Endodermal cell (in vitro differentiated cells): ENCODE measurements around the gene PIM1. TPM values are rescaled to one million over a fixed set of nuclear protein-coding genes. Genes with fewer than 3 reads are reported as not detected.

Source experiments
- DNase-seq: peaks from one replicate; pipeline ENCODE4 v3.0.0-alpha.2; 2017
- H3K27ac ChIP-seq: 2 replicates; pipeline ENCODE4 v1.5.1; 2013; ENCODE audit warnings: mild to moderate bottlenecking, low read depth, low read length, moderate library complexity
- H3K27me3 ChIP-seq: 2 replicates; pipeline ENCODE4 v1.6.1; 2013; ENCODE audit warnings: mild to moderate bottlenecking, low read length, moderate library complexity; ENCODE audit not compliant: insufficient read depth, control insufficient read depth, poor library complexity, severe bottlenecking
- H3K36me3 ChIP-seq: 2 replicates; pipeline ENCODE4 v1.7.0; 2013; ENCODE audit warnings: mild to moderate bottlenecking, low read length, moderate library complexity; ENCODE audit not compliant: control insufficient read depth, insufficient read depth
- H3K4me1 ChIP-seq: one replicate; pipeline ENCODE4 v1.7.0; 2013; ENCODE audit warnings: low read length; ENCODE audit not compliant: control insufficient read depth, insufficient read depth
- H3K4me3 ChIP-seq: 2 replicates; pipeline ENCODE4 v1.5.1; 2013; ENCODE audit warnings: mild to moderate bottlenecking, low read length, moderate library complexity
- H3K9ac ChIP-seq: 2 replicates; pipeline ENCODE4 v1.6.1; 2013; ENCODE audit warnings: mild to moderate bottlenecking, low read length, moderate library complexity; ENCODE audit not compliant: poor library complexity, severe bottlenecking; ENCODE audit errors: extremely low read depth
- H3K9me3 ChIP-seq: 2 replicates; pipeline ENCODE4 v1.6.1; 2013; ENCODE audit warnings: mild to moderate bottlenecking, low read length, moderate library complexity; ENCODE audit not compliant: control insufficient read depth
- H3K27ac Mint-ChIP-seq: 2 replicates; pipeline ENCODE4 v1.8.0; 2020; ENCODE audit warnings: mixed read lengths
- H3K27me3 Mint-ChIP-seq: 2 replicates; pipeline ENCODE4 v1.8.0; 2021; ENCODE audit warnings: mild to moderate bottlenecking, mixed read lengths; ENCODE audit not compliant: insufficient read depth
- H3K36me3 Mint-ChIP-seq: 2 replicates; pipeline ENCODE4 v1.8.0; 2020; ENCODE audit warnings: low read depth, mixed read lengths
- H3K4me1 Mint-ChIP-seq: 2 replicates; pipeline ENCODE4 v1.8.0; 2020; ENCODE audit warnings: mixed read lengths
- H3K4me3 Mint-ChIP-seq: 2 replicates; pipeline ENCODE4 v1.8.0; 2020; ENCODE audit warnings: mild to moderate bottlenecking, moderate library complexity, mixed read lengths
- H3K9me3 Mint-ChIP-seq: 2 replicates; pipeline ENCODE4 v1.8.0; 2020; ENCODE audit warnings: mild to moderate bottlenecking, mixed read lengths
- CTCF ChIP-seq: fragments of 200-600 bp; sonication (generic); conservative IDR thresholded peaks from 2 replicates; pipeline ENCODE4 v1.5.0; 2021; ENCODE audit warnings: antibody characterized with exemption, mild to moderate bottlenecking
- total RNA-seq, 2 donors: library from RNA; stranded (reverse); fragmentation: NEBNext Ultra II Directional in 1 of 2; extraction: Animal tissue kit (Norgen Biotek cat#: 25700) in 1 of 2; gene quantifications; 2 replicates in 1 of 2; 3 replicates in 1 of 2; pipeline ENCODE4 v1.2.1, GENCODE V29; 2021

PIM1 gene
- total RNA-seq, 2 donors from 2014 or later: 43.9 to 65.3 TPM

- H3K4me1 ChIP-seq: no peaks in the 10 kb centered on the region
- H3K36me3 ChIP-seq: no peaks in the 10 kb centered on the region
- no peaks in the 10 kb centered on the region for H3K27me3 Mint-ChIP-seq
- no peak for DNase-seq
- no peaks in the 10 kb centered on the region for H3K27me3 ChIP-seq
- no peaks in the 10 kb centered on the region for H3K9me3 Mint-ChIP-seq
- no peak for TF ChIP-seq CTCF
- H3K36me3 Mint-ChIP-seq: no peaks in the 10 kb centered on the region
- H3K4me3 Mint-ChIP-seq: peak overlapping the region; percentile 71
- no peaks in the 10 kb centered on the region for H3K9me3 ChIP-seq
- no peak overlapping the region for H3K27ac ChIP-seq
- no peak overlapping the region for H3K9ac ChIP-seq
- H3K4me1 Mint-ChIP-seq: peaks cover 7% of the 10 kb centered on the region
- peak overlapping the region; percentile 76 for H3K4me3 ChIP-seq
- H3K27ac Mint-ChIP-seq: no peak overlapping the region
These were observed 53.0 kb downstream of the PIM1 start for GRCh38 chr6:37222992-37223391.

Other genes starting within 250 kb of the PIM1 start
- not detected for gene PI16, start 215.4 kb upstream of the PIM1 start, total RNA-seq
- 100 to 1,000 TPM; 226 to 235 TPM for gene MTCH1, start 184.0 kb upstream of the PIM1 start, total RNA-seq
- gene FGD2, start 164.5 kb upstream of the PIM1 start, total RNA-seq: not detected
- gene TBC1D22B, start 87.6 kb downstream of the PIM1 start, total RNA-seq: 10 to 100 TPM; 13.8 to 20.1 TPM
- gene TMEM217, start 88.0 kb downstream of the PIM1 start, total RNA-seq: 1 to 10 TPM in 1 of 2 donors, under 1 TPM in 1; 0.95 to 1.6 TPM
- gene RNF8, start 183.8 kb downstream of the PIM1 start, total RNA-seq: 10 to 100 TPM; 38.2 to 51.1 TPM